T-helper 2 cell (primary cell): ENCODE measurements around the gene KCNJ1.

Source experiments
- DNase-seq, 5 experiments: peaks; one replicate each; pipeline versions ENCODE4 v3.0.0 to v3.0.0-alpha.2; 2012 to 2022

Gene KCNJ1

DNA sequence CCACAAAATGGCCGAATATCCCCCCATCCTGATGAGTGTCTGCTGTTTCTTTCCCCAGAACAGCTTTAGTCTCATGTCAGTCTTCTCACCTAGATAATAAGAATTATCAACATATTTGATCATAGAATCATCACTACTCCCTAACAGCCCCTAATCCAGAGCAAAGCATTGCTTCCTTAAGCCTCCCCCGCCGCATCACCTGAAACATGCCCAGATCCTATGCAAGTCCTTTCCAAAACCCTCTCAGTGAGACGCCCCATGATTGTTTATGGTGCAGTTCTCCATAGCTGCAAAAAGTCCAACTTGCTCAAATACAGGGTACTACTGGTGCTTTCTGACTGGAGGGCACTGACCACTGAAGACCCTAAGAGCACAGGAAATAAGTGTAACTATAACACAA, 20.1 kb downstream of the KCNJ1 start:
- DNase-seq: no peak

DNA sequence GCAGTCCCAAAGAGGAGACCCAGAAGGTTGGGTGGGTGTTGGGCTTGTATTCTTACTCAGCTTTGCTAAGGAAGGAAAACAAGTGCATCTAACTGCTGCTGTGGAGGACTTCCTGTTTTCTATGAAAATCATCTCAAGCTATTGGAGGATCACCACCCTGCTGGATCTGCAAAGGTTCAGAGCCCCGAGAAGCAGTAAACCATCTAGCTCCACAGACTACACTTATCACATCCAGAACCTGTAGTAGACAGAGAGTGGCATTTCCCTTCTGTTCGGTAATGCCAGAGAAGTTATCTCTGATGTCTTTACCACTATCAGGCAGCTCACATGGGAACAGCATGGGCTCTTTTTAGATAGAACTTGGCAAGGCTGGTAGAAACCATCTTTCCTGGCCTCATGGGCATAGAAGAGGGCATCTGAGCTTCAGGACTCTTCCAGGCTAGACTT, 21.7 kb downstream of the KCNJ1 start:
- peak in 1 of 5 experiments; percentile 67 for DNase-seq

DNA sequence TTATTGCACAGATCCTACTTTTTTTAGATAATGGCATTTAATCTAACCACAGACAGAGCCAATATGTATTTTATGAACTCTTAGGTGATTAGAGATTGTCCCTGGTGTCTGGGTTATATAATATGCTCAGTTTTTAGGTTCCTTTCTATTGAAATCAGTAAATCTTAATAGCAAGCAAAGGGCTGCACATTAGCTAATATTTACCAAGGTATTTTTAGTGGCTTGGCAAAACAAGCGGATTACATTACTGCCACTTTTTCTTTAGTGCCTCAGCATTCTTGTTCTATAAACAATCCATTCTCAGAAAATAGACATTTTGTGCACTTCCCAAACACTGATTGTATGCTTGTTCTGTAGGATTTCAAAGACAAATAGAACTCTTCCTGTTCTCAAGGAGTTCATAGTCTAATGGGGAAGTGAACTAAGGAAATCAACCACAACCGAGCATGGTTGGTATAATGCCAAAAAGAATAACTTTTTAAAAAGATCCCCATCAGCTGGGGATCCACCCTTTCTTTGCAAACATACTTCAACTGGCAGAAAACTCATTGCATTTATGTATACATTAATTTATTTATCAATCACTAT, 23.8 kb downstream of the KCNJ1 start:
- DNase-seq: no peak

DNA sequence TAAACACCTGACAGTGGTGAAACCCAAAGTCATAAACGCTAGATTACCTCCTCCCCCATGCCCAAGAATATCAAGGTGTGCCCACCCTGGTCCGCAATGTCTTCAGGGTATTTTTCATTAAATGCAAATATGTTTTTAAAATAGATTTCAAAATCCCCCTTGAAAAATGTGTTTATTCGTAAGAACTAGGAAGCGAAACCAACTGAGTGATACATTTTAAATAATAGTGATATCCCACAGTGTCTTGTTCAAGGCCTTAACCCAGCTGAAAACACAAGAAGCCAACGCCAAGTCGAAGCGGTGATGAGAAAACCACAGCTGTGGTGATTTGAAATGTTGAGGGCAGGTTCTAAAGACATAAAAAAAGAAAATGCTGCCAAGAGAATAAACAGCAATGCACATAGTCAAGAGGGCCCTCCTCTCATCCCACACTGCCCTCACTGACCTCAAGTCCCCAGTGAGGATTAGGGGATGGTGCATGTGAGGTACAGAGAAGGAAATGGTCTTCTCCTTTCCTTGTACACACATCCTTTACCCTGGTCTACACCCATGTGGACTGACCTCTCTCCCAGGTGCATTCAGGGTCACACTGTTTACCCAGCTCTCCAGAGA, 25.5 kb downstream of the KCNJ1 start:
- peak in 2 of 5 experiments; percentile 21 to 42 for DNase-seq

DNA sequence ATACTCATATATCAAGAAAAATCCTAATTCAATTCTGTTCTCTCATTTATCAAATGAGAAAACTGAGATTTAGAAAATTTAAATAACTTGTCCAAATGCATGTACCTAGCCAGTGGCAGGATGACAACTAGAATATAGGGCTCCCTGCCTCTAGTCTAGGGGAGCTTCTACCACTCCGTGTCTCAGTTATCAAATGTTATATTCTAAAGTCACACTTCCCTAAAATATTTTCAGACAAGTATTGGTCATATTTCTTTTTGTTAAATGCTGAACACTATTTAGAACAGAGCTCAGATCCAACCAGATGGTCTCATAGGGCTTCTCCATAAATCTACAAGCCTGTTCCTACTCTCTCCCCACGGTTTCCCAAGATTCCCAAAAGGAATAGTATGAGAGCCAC, 26.3 kb downstream of the KCNJ1 start:
- no peak for DNase-seq

DNA sequence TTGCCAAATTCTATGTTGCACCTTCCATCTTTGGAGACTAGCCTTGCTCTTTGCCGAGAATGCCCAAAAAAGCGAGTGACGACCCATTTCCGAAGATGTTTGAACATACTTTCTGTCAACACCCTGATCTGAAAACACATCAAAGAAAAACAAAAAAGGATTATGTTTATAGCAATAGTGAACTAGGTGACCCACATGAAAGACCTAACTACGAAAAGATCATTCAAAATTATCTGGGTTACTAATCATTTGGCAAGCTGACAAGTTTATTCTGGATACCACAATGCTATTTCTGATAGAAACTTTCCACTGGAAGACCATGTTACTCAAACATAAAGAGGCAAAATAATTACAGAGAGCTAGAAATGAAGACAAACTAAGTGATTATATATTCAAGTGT, 27.0 kb downstream of the KCNJ1 start:
- DNase-seq: peak in 2 of 5 experiments; percentile 37 to 47

DNA sequence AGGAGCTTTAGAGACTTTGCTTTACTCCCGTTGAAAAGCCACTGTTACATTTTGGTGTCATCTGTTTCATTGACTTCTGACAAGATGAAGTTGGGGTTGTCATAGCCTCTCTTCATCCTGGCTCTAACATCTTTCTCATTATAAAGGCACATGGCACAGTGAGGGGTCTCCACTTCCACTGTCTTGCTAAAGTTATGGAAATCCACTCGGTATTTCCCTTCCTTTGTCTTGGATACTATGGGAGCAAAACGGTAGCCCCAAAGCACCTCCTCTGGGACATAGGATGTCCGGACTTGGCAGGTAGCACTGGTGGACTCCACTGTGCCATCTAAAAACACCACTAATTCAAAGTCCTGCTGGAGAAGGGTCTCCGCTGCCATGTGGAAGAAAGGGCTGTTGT, 28.0 kb downstream of the KCNJ1 start:
- DNase-seq: no peak

DNA sequence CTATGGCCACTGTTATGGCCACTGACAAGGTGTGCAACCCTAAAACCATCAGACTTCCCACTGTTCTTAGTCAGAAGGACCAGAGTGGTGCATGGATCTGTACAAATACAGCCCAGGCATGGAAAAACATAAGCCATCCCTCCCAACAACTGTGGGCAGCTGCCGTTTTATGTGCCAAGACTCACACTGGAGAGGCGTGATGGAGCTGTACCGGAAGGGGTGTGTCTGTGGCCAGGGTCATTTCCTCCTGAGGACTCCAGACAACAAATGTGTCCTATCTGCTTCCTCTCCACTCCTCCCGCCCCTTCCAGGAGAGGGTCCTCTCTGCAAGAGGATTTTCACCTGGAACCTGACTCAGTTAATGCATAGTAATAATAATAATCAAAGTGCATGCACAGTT, 29.5 kb downstream of the KCNJ1 start:
- DNase-seq: peak in 2 of 5 experiments; percentile 20 to 59

DNA sequence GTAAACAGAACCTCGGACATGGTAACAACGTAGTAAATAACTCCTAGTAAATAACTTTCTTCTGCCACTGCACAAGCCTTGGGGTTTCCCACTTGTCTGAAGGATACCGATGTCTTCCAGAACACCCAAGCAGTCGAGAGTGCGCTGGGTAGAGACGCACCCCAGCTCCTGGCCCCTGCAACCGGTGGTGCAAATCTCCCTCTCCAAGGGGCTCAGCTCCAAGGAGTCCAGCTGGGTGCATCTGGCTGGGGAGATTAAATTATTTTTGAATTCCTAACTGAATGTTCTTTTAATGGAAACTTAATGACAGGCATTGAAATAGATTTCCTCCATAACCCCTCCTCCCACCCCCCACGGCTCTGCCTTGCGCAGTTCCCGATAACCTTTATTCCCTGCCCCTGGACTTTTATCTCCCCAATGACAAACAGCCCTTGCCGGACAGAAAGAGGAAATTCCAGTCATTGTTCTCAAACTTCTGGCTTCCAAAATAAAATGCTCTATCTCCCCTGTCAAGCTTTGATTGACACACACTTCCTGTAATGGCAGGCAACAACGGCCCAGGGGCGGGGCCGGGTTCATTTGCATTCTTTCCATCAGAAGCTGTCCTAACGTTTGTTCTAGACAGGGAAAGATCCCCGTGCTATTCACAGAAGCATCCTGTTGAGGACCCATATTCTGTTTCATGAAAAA, 31.2 kb downstream of the KCNJ1 start:
- no peak for DNase-seq

DNA sequence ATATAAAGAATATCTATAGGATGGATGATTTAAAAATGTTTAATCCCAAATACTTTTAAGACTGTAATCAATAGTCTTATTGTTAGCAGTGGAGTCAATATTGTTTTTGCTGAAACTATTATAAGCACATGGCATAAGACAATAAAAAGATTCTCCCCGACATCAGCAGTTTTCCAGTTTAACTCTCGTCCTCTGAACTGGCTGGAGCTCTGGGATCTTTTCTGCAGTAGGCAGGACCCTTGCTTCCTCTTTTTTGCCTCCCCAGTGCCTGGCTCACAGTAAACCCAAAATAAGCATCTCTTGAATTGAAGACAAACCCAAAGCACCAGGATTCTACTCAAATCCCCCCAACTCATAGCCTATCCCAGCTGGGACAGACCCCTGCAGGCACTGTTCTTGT, 32.9 kb downstream of the KCNJ1 start:
- no peak for DNase-seq

DNA sequence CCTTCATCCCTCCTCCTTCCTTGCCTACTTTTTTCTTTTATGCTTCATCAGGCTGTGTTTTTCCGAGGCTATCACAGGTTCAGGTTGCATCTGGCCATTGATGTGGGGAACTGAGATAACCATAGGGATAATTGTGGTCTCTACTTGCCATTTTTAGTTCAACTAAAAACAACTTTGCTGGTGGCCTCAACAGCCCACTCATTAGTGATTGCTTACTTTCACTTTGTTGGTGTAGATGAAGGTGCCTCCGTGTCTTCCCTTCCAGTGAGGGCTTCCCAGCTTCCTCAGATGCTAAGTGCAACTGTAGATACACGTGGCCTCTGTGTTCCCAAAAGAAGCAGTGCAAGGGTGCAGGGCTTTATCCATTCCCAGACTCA, 35.0 kb downstream of the KCNJ1 start:
- peak in 1 of 5 experiments; percentile 11 for DNase-seq

DNA sequence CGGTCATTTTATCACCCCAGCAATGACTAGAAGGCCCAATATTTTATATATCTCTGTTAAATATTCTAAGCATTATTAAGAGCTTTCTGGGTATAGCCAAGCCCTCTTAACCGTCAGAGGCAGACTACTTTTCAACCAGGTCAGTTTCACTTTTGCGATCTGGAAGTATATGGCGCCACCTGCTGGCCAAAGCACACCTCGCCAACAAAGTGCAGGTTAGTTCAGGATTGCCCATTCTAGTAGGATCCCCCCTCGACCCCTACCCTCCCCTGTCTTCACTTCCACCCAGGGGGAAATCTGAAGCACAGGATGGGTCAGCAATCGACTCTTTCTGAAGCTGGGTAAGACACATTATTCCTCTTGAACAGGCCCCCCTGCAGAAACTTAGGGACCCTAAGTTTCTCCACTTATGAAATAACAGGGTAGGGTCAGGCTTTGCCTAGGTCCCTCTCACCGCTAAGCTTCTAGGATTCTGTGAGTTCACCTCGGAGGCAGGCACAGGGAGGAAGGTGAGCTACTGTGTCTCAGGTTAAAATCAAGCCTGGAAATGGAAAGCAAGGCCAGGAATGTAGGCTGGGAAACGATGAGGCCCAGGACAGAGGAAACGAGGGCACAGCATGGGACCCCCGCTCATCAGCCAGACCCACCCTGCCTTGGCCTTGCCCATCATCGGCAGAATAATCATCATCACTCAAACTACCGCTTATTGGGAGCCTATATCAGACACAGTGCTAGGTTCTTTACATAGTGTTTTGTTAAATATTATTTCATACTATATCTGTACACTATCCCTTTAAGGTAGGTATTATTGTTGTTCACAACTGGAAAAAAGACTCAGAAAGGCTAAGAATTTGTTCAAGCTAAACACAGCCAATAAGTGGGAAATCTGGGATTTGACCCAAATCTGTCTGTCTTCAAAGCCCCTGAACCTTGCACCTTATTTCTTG, 35.6 kb downstream of the KCNJ1 start:
- peak; percentile 60 to 84 (median 76) for DNase-seq

DNA sequence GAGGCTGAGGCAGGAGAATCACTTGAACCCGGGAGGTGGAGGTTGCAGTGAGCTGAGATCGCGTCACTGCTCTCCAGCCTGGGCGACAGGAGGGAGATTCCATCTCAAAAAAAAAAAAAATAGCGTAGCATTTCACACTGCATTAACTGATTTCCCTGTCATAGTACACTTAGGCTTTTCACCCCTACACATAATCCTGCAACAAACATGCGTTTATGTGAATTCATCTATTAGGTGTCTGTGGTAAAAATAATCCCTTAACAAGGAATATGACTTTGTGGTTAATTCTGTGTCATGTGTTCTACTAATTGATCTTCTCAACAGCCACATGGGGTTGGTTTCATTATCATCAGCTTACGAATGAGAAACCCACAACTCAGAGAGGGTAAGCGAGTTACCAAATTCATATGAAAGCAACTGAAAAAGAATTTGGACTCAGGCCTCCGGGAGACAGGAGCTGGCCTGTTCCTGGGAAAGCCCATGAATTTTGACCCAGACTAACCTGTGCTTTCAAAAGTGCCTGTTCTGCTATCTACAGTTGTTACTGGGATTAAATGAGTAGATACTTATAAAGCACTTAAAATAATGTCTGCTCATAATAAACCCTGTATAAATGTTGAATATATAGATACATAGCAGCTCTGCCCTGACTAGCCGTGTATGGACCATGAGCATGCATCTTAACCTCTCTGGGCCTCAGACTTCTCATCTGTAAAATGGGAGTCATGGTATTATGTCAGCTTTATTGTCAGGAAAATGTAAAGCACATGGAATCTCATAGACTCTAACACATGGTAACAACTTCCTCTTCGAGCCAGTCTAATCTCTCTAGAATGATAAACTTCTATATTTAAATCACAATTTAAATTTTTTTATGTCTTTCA, 36.6 kb downstream of the KCNJ1 start:
- peak in 2 of 5 experiments; percentile 54 to 81 for DNase-seq

DNA sequence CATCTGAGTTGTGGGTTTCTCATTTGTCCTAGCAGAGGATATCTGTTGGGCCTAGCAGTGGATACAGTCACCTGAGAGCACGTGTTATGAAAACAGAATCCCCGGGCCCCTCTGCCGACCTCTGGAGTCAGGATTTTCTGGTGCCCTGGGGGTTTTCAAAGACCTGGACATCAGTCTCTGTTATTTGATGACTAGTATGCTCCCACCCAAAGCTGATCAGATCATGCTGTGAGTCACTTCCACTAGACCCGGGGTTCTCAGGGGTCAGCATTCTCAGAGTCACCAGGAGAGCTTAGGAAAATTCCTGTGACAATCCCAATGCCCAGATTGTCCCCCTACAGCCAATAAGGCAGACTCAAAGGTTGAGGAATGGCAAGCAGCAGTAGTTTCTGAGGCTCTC, 38.7 kb downstream of the KCNJ1 start:
- DNase-seq: no peak

DNA sequence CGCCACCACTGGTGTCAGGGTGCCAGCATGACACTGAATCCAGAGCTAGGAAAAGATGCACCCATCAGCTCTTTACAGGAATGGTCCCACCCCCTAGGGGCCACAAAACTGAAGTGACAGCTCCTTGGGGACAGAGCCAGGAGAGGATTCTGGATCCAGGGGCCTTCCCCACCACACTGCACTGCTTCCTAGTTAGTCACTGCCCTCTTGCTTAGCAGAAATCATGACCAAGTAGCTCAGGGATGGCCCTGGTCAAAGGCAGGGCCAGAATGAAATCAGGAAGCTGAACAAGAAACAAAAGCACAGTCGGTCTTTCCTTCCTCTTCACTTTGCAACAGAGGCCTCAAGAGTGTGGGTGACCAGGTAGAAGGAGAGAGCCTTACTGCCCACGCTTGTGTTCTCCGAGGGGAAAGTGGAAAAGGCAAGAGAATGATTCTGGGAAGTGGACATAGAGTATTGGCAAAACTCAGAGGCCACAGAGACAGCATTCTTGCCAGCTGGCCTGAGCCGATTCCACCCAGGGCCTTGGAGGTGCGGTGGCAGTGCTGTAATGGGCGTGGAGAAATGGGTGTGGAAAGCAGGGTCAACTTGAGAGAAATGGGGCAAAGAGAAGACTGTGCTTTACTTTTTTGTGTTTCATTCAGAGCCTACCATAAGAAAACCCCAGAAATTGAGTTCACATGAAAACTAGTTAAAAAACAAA, 39.8 kb downstream of the KCNJ1 start:
- no peak for DNase-seq

DNA sequence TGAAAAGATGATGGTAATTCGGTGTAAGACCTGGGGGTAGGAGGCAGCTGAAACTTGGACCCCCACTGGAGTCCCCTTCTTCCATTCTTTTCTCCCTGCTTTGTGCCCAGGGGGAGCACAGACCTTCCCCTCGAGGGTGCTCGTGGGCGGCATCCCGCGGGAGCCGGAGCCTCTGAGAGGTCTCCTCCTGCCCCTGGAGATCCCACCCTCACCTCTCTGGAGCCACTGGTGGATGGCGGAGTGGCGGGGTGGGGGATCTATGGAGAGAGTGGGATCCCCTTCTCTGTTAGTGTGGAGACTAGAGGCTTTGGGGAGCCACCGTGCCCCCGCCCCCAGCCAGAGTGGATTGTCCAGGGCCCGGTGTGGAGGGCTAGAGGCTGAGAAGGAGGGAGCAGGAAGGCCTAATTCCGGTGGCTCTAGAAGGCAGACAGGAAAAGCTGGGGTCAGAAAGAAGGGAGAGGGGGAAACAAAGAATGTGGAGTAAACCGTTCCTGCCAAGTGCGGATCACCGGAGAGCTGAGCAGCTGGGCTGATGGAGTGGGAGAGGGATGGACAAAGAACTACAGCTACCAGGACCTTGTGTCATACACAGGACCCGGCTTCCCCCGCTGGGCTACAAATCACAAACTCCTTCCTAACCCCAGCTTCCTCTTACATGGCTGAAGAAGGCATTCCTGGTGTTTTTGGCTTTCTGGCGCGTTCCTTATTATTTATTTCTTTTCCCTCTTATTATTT, 41.9 kb downstream of the KCNJ1 start:
- no peak for DNase-seq

DNA sequence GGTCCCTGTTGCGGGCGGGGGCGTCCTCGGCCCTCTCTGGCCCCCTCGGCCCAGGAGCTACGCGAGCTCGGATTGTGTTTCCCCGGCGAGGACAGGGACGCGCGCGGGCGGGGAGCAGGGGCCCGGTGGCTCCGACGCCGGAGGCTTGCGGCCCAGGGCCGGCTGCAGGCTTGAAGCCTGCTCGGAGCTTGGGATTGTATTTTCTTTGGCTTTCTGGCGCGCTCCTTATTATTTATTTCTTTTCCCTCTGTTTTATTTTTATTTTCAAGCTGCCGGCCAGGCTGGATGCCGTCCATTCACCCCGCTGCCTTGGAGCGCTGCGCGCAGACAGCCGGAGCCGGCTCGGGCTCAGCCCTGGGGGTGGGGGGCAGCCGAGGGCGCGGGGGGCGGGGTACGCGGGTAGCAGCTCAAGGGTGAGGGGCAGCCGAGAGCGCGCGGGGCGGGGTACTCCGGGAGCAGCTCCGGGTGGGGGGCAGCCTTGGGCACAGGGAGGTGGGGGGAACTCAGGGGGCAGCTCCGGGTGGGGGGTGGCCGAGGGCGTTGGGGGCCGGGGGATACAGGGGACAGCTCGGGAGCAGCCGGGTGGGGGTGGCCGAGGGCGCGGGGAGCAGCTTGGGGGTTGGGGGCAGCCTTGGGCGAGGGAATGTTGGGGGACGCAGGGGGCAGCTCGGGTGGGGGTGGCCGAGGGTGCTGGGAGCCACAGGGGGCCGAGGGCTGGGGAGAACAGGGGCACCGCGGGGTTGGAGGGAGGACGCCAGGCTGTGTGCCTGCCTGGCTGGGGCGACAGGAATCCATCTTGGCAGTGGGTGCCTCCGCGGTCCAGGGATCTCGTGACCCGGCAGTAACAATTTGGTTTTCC, 42.7 kb downstream of the KCNJ1 start:
- DNase-seq: no peak

DNA sequence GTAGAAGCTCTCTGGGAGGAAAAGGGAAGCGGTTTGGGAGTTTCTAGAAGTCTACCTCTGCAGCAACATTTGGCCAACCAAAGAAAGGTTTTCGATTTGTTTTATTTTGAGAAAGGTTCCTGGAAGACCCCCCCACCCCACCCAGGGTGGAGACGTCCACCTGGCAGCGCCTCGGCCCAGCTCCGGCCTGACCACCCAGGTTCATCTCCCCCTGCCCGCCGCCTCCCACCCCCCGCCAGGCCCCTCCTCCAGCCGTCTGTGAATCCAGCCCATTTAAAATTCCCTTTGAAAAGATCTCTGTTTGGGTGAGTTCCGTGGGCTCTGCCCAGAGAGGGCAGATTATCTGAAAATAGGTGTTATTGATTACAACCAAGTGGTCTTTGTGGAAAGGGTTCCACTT, 43.3 kb downstream of the KCNJ1 start:
- no peak for DNase-seq

DNA sequence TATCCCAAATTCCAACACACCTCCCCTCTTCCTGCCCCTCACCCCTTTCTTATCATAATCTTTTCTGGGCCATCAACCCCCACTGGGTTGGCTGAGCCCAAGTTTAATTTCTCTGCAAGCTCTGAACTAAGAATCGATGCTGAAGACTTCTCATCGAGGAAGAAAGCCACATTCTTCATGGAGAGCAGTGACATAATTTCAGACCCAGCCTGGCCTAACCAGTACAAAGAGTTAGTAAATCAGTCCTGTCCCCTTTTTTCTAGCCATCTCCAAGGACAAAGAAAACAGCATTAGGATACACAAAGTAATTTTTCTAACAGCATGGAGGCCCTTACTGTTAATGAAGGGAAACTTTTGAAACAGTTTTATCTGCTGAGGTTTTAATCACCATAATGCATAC, 45.0 kb downstream of the KCNJ1 start:
- no peak for DNase-seq

DNA sequence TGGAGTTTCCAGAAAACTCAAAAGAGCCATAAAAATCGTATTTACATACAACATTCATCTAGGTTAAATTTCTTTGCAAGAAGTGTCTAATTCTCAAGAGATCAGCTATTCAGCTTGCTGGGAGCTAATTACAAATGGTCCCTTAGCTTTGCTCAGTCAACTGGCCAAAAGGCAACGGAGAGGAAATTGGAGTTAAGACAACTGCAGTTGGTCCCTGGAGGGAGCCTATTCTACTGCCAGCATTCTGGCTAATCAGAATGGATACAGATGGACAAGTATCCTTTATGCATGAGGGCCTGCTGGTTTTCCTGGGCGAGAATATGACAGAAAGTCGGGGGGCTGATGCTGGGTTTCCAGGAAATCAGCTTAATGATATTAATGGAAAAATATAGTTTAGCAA, 45.5 kb downstream of the KCNJ1 start:
- no peak for DNase-seq
